GM18519 (cell line): ENCODE measurements around the gene PCNT.
"Not testable (repeated sequence)": the region's sequence is repeated elsewhere in the genome, so short reads cannot be mapped to it uniquely, and the experiment has no call there.

Experiments used
- ATAC-seq: cut with Tn5 transposase; IDR thresholded peaks from one replicate; pipeline ENCODE4 v1.9.1; 2021; ENCODE audit warnings: mild to moderate bottlenecking, moderate library complexity; ENCODE audit not compliant: unreplicated experiment, low FRiP score

Gene PCNT

DNA sequence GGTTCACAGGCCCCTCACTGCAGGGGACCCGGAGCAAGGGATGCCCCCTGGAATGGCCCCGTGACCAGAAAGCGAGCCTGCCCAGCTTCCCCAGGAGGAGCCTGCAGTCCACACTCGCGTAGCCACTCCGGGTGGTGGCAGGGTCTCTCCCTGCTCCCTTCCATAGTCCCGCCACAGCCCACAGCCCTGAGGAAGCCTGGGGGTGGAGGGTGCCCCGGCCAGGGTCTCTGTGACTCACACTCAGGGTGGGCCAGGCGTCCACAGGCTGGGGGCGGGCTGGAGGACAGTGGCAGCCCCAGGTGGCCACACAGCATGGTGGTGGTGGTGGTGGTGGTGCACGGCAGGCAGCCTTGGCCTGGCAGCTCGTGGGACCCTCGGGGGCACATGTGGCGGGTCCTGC lies 22.2 kb upstream of the PCNT start:
- ATAC-seq: no peak

DNA sequence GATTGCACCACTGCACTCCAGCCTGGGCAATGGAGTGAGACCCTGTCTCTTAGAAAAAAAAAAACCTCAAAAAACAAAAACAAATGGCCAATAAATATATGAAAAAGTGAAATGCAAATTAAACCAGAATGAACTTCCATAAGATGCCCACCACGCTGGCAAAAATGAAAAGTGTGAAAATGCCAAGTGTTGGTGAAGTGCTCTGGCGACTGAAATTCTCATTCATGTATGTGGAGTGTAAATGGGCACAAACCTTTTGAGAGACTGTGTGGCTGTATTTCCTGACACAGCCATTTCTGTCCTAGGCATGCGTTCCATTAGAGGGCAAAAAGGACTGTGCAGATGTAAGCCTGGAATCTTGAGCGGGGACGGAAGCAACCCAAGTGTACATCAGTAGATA lies 19.5 kb upstream of the PCNT start:
- ATAC-seq: no peak

DNA sequence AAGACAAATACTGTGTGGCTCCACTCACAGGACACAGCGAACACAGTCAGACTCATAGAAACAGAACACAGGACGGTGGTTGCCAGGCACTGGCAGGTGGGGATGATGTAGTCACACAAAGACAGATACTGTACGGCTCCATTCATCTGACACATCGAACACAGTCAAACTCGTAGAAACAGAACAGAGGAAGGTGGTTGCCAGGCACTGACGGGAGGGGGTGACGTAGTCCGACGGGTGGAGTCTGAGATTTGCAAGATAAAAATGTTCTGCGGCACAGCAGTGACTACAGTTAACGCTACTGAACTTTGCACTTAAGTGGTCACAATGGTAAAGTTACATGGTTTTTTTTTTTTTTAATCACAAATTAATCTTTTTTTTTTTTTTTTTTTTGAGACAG lies 19.0 kb upstream of the PCNT start:
- no peak for ATAC-seq

DNA sequence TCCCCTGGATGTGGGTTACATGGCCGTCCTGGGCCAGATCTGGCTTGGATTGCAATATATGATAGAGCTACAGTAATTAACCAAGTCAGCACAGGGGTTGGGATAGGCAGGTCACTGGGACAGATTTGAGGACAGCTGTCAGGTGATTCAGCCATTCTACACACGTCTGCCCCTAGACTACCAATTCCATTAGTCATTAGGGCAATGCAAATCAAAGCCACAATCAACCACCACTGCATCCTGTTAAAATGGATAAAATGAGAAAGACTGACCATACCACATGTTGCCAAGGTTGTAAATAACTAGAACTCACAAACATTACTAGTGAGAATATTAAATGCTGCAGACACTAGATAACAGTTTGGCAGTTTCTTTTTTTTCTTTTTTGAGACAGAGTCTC lies 16.3 kb upstream of the PCNT start:
- no peak for ATAC-seq

DNA sequence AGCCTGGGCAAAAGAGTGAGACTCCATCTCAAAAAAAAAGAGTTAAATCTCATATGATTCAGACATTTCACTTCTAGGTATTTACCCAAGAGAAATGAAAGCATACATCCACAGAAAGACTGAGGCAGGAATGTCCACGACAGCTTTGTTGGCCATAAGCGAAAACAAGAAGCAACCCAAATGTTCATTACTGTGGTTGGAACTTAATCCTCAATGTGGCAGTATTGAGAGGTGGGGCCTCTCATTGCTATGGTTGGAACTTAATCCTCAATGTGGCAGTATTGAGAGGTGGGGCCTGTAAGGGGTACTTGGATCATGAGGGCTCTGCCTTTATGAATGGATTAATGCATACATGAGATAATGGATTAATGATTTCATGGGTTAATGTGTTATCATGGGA lies 15.5 kb upstream of the PCNT start:
- ATAC-seq: no peak

DNA sequence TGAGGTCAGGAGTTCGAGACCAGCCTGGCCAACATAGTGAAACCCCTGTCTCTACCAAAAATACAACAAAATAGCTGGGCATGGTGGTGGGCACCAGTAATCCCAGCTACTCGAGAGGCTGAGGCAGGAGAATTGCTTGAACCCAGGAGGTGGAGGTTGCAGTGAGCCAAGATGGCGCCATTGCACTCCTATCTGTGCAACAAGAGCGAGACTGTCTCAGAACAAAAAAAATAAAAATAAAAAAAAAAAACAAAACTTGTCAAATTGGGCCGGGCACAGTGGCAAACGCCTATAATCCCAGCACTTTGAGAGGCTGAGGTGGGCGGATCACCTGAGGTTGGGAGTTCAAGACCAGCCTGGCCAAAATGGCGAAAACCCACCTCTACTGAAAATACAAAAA lies 13.7 kb upstream of the PCNT start:
- ATAC-seq: not testable (repeated sequence)

DNA sequence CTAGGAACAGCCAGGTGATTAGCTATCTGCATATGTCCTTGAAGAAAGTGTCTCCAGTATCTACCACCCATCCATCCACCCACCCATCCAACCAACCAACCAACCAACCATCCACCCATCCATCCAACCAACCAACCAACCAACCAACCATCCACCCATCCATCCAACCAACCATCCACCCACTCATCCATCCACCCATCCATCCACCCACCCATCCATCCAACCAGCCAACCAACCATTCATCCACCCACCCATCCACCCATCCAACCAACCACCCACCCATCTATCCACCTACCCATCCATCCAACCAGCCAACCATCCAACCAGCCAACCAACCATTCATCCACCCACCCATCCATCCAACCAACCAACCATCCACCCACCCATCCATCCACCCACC lies 12.4 kb upstream of the PCNT start:
- ATAC-seq: no peak

DNA sequence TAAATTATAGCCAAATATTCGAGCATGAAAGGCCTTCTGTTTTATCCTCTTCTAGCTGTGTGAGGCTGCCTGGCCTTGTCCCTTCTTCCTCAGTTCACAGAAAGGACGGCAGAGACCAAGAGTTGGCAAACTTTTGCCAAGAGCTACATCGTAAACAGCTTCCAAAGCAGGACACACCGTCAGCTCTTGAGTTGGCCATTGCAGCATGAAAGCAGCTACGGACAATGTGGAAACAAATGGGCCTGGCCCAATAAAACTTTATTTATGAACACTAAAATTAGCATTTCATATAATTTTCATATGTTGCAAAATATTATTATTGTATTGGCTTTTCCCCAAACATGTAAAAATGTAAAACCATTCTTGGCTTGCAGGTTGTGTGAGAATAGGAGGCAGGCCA lies 11.0 kb upstream of the PCNT start:
- ATAC-seq: no peak

DNA sequence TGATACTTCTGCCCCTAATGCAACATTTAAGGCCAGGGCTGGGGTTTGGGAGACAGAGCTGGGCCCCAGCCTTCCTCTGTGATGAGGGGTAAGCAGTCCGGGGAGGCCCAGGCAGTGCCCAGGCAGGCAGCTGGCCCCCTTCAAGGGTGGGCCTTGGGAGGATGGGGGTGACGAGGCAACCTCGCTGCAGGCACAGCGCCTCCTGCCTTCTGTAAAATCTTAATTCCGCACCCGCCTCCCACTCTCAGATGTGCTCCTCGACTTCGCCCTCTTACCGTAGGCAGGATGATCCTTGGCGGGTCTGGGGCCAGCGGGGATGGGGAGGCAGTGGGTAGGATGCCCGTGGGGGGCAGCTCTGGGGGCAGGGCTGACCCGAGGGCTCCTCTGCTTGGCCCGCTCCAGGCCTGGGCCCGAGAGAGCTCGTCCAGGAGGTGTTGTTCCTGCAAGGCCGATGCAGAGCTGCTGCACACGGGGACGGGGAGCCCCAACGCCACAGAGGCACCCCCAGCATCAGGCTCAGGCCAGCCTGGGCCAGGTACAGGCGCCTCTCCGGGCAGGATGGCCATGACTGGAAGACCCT lies 9.4 kb upstream of the PCNT start:
- no peak for ATAC-seq

DNA sequence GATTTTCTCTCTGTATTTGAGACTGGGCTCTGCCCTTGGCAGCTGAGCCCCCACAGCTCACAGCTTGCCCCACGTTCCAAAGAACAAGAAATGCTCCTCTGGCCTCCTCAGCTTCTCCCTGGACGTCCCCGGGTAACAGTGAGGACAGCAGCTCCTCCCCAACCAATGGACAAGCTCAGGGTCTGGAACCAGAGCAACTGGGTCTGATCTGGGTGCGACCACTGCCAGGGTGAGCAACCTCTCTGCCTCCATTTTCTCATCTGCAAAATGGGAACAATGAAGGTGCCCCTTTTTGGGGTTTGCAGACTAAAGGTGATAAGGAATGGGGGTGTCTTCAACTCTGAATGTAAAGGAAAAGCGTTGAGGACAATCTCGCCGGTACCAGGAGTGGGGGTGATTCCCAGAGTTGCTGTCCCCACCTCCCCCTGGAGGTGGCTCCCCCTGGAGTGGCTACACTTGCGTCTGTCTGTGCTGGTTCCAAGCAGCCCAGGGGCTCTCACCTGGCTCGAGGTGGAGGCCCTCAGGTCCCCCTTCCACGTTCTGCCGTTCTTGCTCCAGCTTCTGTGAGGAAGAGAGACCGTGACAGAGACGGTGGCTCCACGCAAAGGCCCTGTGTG lies 7.1 kb upstream of the PCNT start:
- ATAC-seq: no peak

DNA sequence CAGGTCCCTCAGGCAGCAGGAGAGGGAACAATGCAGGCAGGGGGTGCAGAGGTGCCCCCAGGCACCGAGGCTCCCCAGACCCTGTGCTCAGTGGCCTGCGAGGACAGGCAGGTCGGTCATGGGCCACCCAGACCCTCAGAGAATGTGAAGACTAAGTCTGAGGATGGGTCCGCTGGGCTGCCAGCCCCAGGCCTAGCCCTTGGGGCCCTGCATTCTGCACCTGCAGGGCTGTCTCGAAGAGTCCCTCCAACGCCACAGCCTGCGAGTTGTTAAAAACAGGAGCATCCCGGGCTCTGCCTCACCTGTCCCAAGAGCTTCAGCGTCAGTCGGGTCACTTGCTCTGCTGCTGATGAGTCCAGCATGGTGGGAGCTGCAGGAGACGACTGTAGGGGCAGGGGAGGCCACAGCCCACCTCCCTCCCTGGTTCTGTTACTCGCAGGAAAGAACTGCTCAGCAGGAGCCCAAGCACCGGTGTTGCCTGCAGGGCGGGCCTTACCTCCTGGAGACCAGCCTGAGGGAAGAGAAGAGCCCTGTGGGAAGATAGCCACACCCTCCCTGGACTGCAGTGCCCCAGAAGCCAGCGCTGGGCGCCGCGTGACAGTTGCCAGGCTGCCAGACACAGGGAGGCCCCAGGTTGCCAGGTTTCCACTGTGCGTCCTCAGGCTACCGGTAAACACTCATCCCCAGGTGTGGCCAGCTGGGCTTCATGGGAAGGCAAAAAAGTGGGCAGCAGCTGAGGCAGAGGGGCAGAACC lies 6.1 kb upstream of the PCNT start:
- ATAC-seq: no peak

DNA sequence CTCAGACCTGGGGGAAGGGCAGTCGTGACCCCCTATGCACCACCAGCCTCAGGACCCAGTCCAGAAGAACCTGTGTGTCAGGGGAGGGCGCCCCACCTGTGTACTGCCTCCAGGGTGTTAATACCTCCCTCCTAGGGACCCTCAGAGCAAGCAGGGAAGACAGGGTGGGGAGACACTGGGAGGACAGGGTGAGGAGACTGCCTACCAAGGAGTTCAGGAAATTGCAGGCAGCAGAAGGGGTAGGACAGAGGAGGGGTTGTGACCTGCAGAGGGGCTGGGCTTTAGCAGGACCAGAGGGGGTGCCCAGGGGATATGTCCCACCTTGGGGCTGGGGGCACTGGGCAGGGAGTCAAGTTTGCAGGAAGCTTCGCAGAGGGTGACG lies 5.5 kb upstream of the PCNT start:
- no peak for ATAC-seq

DNA sequence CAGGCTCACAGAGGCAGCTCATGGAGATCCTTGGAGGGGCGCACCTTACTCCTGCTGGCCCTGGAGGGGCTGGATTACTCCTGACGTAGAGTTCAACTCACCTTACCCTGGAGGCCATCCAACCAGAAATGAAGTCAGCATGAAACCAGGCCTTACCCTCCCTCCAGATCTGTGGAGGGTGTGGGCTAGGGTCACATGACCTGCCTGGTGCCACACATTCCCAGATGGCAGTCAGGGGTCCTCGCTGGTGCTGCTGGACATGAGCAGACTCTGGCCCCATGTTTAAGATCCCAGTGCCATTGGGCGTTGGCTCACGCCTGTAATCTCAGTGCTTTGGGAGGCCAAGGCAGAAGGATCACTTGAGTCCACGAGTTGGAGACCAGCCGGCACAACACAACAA lies 4.8 kb upstream of the PCNT start:
- no peak for ATAC-seq

DNA sequence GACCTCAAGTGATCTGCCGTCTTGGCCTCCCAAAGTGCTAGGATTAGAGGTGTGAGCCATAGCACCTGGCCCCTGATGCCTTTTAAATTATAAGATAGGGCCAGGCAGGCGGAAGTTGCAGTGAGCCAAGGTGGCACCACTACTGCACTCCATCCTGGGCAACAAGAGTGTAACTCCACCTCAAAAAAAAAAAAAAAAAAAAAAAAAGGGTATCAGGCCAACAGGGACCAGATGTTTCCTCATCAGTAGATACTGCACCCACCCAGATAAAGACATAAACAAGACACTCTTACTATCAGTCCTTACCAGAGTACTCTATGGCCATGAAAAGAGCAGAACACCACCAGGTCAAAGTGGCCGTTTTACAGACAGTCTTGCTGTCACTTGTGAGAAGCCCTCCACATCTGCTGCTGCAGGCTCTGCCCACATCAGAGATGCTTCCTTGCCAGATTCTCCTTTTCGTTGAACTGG lies 3.6 kb upstream of the PCNT start:
- no peak for ATAC-seq

DNA sequence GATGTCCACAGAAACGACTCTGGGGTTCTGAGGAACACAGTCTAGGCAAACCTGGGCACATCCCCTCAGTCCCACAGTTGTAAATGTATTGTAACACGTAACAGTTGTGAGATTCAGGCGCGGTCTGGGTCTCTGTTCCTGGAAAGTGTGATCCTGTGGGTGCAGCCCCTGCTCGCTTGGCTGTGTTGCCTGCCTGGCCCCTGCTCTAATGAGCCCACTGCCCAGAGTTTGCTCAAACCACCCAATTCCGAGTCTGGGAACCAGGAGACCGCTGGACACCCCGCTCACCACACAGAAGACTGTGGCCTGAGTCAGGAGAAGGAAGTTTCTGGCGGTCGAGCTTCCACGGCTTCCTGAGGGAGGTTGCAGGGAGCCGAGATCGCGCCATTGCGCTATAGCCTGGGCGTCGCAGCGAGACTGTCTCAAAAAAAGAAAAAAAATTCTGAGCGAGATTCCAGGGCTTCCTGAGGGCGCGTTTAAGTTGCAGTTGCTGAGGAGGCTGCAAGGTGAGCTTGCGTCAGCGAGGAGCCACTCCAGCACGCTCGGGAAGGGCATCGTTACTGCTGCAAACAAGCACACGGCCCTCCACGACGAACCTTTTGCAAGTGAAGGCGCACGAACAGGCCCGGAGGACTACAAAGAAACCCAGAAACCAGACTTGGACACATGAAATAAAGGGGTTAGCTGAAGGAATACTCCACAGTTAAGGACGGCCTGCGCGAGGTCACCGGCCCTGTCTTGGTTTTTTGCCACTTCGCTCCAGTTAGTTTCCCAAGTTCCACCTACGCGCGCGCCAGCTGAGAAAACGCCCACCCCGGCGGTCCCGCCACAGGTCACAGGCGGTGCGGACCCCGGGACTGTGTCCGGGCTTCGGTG lies 1.4 kb upstream of the PCNT start:
- ATAC-seq: no peak

DNA sequence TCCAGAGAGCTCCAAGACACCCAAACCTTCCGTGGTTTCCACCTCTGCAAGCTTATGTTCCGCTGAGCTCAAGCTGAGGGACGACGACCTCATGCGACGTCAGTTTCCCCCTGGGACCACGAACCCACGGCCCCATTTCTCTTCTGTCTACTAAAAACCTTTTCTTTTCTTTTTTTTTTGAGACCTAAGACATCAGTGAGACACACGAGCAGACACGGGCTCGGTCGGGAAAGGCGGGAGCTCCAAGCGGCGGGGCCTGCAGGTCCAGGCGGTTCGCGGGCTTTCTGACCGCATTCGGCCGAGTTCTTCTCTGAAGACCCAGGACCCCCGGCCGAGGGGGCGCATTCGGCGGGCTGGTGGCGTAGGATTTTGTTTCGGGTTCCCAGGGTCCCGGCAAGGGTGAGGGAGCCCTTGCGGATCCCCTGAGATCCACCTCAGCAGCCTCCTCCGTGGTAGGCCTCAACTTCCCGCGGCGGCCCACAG lies 688 bp upstream of the PCNT start:
- no peak for ATAC-seq

DNA sequence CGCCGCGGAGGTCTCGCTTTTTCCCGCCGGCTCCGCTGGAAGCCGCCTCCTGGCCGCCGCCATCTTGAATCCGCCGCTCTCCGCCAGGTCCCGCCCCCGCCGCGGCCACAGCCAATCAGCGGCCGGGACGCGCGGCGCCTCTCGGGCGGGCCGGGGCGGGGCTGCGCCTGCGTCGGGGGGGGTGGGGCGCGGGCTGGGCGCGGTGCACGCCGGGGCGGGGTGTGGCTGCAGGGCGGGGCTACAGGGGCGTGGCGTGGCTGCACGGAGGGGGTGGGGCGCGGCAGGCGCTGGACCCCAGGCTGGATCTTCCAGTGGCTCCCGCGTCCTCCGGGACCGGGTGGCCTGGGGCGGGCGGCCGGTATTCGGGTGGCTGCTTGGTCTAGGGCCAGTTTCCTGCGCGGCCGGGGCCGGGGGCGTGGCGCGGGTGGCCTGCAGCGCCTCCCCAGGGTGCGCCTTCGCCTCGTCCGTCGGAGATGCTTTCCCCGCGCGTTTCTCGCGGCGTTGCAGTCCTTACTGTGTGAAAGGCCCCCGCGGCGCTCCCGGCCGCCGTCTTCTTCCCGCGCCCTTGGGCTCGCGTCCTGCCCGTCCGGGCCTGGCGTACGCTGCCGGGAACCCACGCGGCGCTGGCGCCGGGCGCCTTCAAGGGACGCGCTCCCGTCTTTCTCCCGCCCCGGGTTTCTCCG lies 575 bp downstream of the PCNT start:
- ATAC-seq: peak; percentile 23

DNA sequence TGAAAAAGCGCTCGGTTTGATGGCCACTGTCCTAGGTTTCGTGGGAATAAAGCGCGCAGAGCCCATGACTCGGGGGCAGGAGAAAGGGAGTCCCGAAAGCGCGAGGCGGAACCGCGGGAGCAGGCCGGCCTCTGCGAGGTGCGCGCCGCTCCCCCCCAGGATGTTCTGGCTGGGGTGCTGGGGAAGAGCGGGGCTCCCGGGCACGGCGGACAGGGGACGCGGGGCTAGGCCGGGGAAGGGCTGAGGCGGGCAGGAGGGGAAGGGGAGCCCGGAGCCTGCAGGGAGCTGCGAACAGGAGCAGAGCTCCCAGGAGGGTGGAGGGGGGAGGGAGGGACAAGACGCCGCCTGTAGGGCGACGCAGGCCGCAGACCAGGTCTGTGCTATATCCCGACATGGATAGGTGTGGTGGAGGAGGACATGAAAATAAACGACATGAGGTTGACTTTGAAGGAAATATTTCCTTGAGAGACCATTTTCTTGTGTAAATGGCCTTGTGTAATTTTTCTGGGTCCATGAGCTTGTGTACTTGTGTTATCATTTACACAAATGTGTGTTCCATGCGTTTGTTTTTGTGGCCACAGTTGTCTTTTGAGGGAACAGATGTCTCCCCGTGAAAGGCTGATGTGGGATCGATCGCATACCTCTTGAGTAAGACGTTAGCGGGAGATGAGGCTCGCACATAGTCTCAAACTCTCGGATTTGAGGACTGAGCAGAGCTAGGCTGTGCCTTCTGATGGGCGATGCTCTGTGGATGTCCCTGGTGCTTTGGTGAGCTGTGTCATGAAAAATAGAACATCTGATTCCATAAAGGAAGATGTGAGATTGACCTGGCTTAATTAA lies 1.3 kb downstream of the PCNT start:
- ATAC-seq: no peak

DNA sequence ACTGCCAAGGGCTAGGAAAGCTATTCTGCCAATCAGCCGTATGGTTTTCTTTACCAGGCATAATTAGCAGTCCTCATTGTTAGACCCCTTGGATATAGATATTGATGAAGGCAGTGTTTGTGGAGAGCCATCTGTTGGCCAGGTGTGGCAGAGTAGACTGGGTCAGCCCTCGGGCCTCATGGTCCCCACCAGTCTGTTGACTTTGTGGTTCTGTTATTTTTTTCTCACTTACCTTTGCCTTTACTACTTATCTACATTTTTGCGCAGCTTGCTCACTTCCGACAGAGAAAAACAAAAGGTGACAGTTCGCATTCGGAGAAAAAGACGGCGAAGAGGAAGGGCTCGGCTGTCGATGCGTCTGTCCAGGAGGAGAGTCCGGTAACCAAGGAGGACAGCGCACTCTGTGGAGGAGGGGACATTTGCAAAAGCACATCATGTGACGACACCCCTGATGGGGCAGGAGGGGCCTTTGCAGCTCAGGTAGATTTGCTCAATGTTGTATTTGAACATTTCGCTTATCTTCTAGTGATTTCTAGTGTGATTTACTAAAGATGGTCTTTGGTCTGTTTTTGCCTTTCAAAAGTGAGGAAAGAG lies 2.3 kb downstream of the PCNT start:
- no peak for ATAC-seq
